ENCODE data around the gene CAMSAP1. TPM values are rescaled to one million over a fixed set of nuclear protein-coding genes. Genes with fewer than 3 reads are reported as not detected.

Gene CAMSAP1
- total and polyA plus RNA-seq, 9 of the 15 experiments (the other 6 are each of a cell fraction or from before 2014, with no cell fraction given) = 1.5 to 28.8 (median 14.3) TPM

- TF ChIP-seq E2F8 (IDR thresholded peaks at IDR 0.05; ENCODE audit: low read depth, partially characterized antibody) (peak; percentile 18), USF1 (CRISPR knock-in tag; IDR thresholded peaks at IDR 0.05) (0 out of 2 replicates have a peak, but pooled peaks have one; percentile 28), KLF1 (tag; IDR thresholded peaks at IDR 0.05) (peak; percentile 99), HSF4 (CRISPR knock-in tag; IDR thresholded peaks at IDR 0.05; ENCODE audit: borderline replicate concordance) (peak; percentile 66; the same call in 1 of the 2 replicates), JUNB (CRISPR knock-in tag; conservative IDR thresholded peaks at IDR 0.05) (peak; percentile 60), YBX1 (IDR thresholded peaks at IDR 0.05) (no peak), ZNF644 (tag; IDR thresholded peaks at IDR 0.05; ENCODE audit: low read depth) (peak; percentile 83; the same call in 1 of the 2 replicates), FOS (IDR thresholded peaks at IDR 0.05; ENCODE audit: extremely low read depth, insufficient read length) (peak; percentile 29), IRF2 (CRISPR knock-in tag; IDR thresholded peaks at IDR 0.05) (no peak), ARHGAP35 (IDR thresholded peaks at IDR 0.05; ENCODE audit: partially characterized antibody) (peak; percentile 33), TFAP4 (CRISPR knock-in tag; IDR thresholded peaks at IDR 0.05; ENCODE audit: borderline replicate concordance) (peak; percentile 94), SIRT6 (IDR thresholded peaks at IDR 0.05; ENCODE audit: low read depth, low read length) (no peak), KLF10 (CRISPR knock-in tag; IDR thresholded peaks at IDR 0.05) (no peak), LCOR (CRISPR knock-in tag; IDR thresholded peaks at IDR 0.05) (peak; percentile 98), STAG1 (CRISPR knock-in tag; IDR thresholded peaks at IDR 0.05; ENCODE audit: borderline replicate concordance) (no peak), ZBTB1 (CRISPR knock-in tag; IDR thresholded peaks at IDR 0.05; ENCODE audit: borderline replicate concordance, low read depth) (peak; percentile 59; the same call in 1 of the 2 replicates), ZNF395 (CRISPR knock-in tag; IDR thresholded peaks at IDR 0.05) (peak; percentile 97), U2AF2 (optimal IDR thresholded peaks at IDR 0.05; ENCODE audit: low read depth, low read length) (no peak), BCOR (IDR thresholded peaks at IDR 0.05) (peak; percentile 74; the same call in 1 of the 2 replicates), SRF (CRISPR knock-in tag; IDR thresholded peaks at IDR 0.05) (peak; percentile 8 to 82; a peak in 1 of 4 replicates), CC2D1A (IDR thresholded peaks at IDR 0.05) (peak; percentile 95), ZNF282 (CRISPR knock-in tag; IDR thresholded peaks at IDR 0.05) (no peak), EHMT2 (IDR thresholded peaks at IDR 0.05) (peak; percentile 40; the same call in 1 of the 2 replicates), NEUROD1 (IDR thresholded peaks at IDR 0.05; ENCODE audit: borderline replicate concordance, low read depth, low read length, partially characterized antibody) (peak; percentile 95)
Observed at GRCh38 chr9:135951889-135952663, 44.7 kb upstream of the CAMSAP1 start (continued).
